PC-3 (cell line): ENCODE data around the gene PRTN3. TPM values are rescaled to one million over a fixed set of nuclear protein-coding genes. Genes with fewer than 3 reads are reported as not detected.
"Not testable (repeated sequence)": the region's sequence is repeated elsewhere in the genome, so short reads cannot be mapped to it uniquely, and the experiment has no call there.

Source experiments
- ATAC-seq: fragments of 200-7000 bp; cut with Tn5 transposase; 2 replicates; pipeline ENCODE4 v1.9.1; 2020; ENCODE audit warnings: mild to moderate bottlenecking, moderate library complexity
- BruUV-seq: library from RNA; stranded (reverse); fragments of 400-500 nt; replicated peaks from 2 replicates; lab custom pipeline; 2021; lab: Mats Ljungman, UMichigan
- CTCF ChIA-PET: fragments of 300-600 bp; sonication (Branson Sonifier 250); formaldehyde crosslinking; loops from one replicate; lab custom pipeline; 2022; ENCODE audit warnings: antibody characterized with exemption; lab: Charles Lee
- POLR2A ChIA-PET: fragments of 300-600 bp; sonication (Branson Sonifier 250); formaldehyde crosslinking; loops from one replicate; lab custom pipeline; 2022; ENCODE audit warnings: antibody characterized with exemption; ENCODE audit not compliant: unreplicated experiment; lab: Charles Lee
- DNase-seq: peaks from one replicate; pipeline ENCODE4 v3.0.0-alpha.2; 2015
- H2AFZ ChIP-seq: fragments of 300-600 bp; sonication (generic); 2 replicates; pipeline ENCODE4 v1.6.0; 2016; ENCODE audit warnings: antibody characterized with exemption, low read length
- H3F3A ChIP-seq: fragments of 300-600 bp; sonication (generic); one replicate; pipeline ENCODE4 v1.6.0; 2017; ENCODE audit warnings: antibody characterized with exemption, low read length, control low read depth, mild to moderate bottlenecking; ENCODE audit not compliant: unreplicated experiment
- H3K27ac ChIP-seq: fragments of 300-600 bp; sonication (generic); 2 replicates; pipeline ENCODE4 v1.5.1; 2016; ENCODE audit warnings: mild to moderate bottlenecking, low read length
- H3K27me3 ChIP-seq: fragments of 300-600 bp; sonication (generic); 2 replicates; pipeline ENCODE4 v1.6.1; 2016; ENCODE audit warnings: low read length, mixed read lengths
- H3K36me3 ChIP-seq: fragments of 300-600 bp; sonication (generic); 2 replicates; pipeline ENCODE4 v1.6.1; 2016; ENCODE audit warnings: low read depth, mixed run types, low read length, mixed read lengths
- H3K4me1 ChIP-seq: fragments of 300-600 bp; sonication (generic); 2 replicates; pipeline ENCODE4 v1.5.1; 2016; ENCODE audit warnings: low read length; ENCODE audit not compliant: insufficient read depth
- H3K4me2 ChIP-seq: fragments of 300-600 bp; sonication (generic); 2 replicates; pipeline ENCODE4 v1.6.0; 2016; ENCODE audit warnings: low read length
- H3K4me3 ChIP-seq: fragments of 300-600 bp; sonication (generic); 2 replicates; pipeline ENCODE4 v1.5.1; 2016; ENCODE audit warnings: mild to moderate bottlenecking, low read length, mixed read lengths
- H3K79me2 ChIP-seq: fragments of 300-600 bp; sonication (generic); 2 replicates; pipeline ENCODE4 v1.6.1; 2017; ENCODE audit warnings: low read length, mixed read lengths
- H3K9ac ChIP-seq: fragments of 300-600 bp; sonication (generic); 2 replicates; pipeline ENCODE4 v1.6.0; 2016; ENCODE audit warnings: mild to moderate bottlenecking, low read length
- H3K9me2 ChIP-seq: fragments of 300-600 bp; sonication (generic); replicated peaks from 2 replicates; pipeline ENCODE4 v1.6.1; 2016; ENCODE audit warnings: mixed run types, low read length, mixed read lengths
- H3K9me3 ChIP-seq: fragments of 300-600 bp; sonication (generic); 2 replicates; pipeline ENCODE4 v1.6.1; 2016; ENCODE audit warnings: low read length, mixed read lengths
- H4K20me1 ChIP-seq: fragments of 300-600 bp; sonication (generic); 2 replicates; pipeline ENCODE4 v1.6.1; 2016; ENCODE audit warnings: low read length, mixed read lengths
- CTCF ChIP-seq: fragments of 300-600 bp; sonication (generic); conservative IDR thresholded peaks from 2 replicates; pipeline ENCODE4 v1.5.1; 2017; ENCODE audit warnings: antibody characterized with exemption, low read depth, mild to moderate bottlenecking, low read length
- EZH2 ChIP-seq: fragments of 300-600 bp; sonication (generic); IDR thresholded peaks from one replicate; pipeline ENCODE4 v1.6.1; 2017; ENCODE audit warnings: antibody characterized with exemption, mild to moderate bottlenecking, low read length; ENCODE audit not compliant: unreplicated experiment
- EZH2phosphoT487 ChIP-seq: fragments of 300-600 bp; sonication (generic); IDR thresholded peaks from 2 replicates; pipeline ENCODE4 v1.6.1; 2018; ENCODE audit warnings: mild to moderate bottlenecking, antibody characterized with exemption, low read length, borderline replicate concordance
- intact Hi-C: fragments of 100-400 bp; cut with micrococcal nuclease; formaldehyde crosslinking; loops from 2 replicates; pipeline ENCODE4 v1.9.0; 2023
- total RNA-seq: library from RNA; depleted of rRNA; stranded (reverse); fragments of >200 nt; gene quantifications from 2 replicates; pipeline ENCODE4 v1.2.3, GENCODE V29; 2014

The PRTN3 gene
- total RNA-seq, 1 experiment from 2014 or later, result 0.29 TPM

GRCh38 chr19:852136-853013 lies 11.6 kb downstream of the PRTN3 start, which contains the start of gene ELANE:
TSS of gene ELANE (plus strand) at chr19:852303. CDS start at chr19:852329, 26 bp downstream.
- DNase-seq (no peak), ATAC-seq (no peak)
- no peak within 1 kb of the TSS for H3K9ac ChIP-seq
- H4K20me1 ChIP-seq, result no peaks in the 10 kb centered on the region
- peaks cover 11% of the 10 kb centered on the region for H3K27me3 ChIP-seq
- no peaks in the 10 kb centered on the region for H3K4me1 ChIP-seq
- no peak within 1 kb of the TSS for H3K27ac ChIP-seq
- ChIA-PET POLR2A (no interaction called here), CTCF (no interaction called here)
- no TSS peak for BruUV-seq
- no peak within 1 kb of the TSS for H3K4me2 ChIP-seq
- no peaks in the 10 kb centered on the region for H3K9me2 ChIP-seq
- TF ChIP-seq EZH2, result no peak
- no peaks in the 10 kb centered on the region for H3K9me3 ChIP-seq
- no peaks in the 10 kb centered on the region for H3F3A ChIP-seq
- H2AFZ ChIP-seq, result no peak within 1 kb of the TSS
- H3K79me2 ChIP-seq, result no peaks in the 10 kb centered on the region
- intact Hi-C loops, result no loop called here
- H3K4me3 ChIP-seq, result no peak within 1 kb of the TSS
- no peaks in the 10 kb centered on the region for H3K36me3 ChIP-seq

- no peak for TF ChIP-seq EZH2phosphoT487
- no peak for TF ChIP-seq CTCF
- no peak for TF ChIP-seq EZH2
- H3K4me2 ChIP-seq, result no peak overlapping the region
- no peaks in the 10 kb centered on the region for H3K9me2 ChIP-seq
- DNase-seq (no peak), ATAC-seq (no peak)
- no peaks in the 10 kb centered on the region for H3F3A ChIP-seq
- H3K36me3 ChIP-seq, result no peaks in the 10 kb centered on the region
- no peak overlapping the region for H3K9ac ChIP-seq
- ChIA-PET CTCF (no interaction called here), POLR2A (no interaction called here)
- H3K4me3 ChIP-seq, result no peak overlapping the region
- no peaks in the 10 kb centered on the region for H3K4me1 ChIP-seq
- peaks cover 4% of the 10 kb centered on the region for H3K27me3 ChIP-seq
- H3K79me2 ChIP-seq, result no peaks in the 10 kb centered on the region
- no peaks in the 10 kb centered on the region for H4K20me1 ChIP-seq
- no peak overlapping the region for H2AFZ ChIP-seq
- no peak overlapping the region for H3K27ac ChIP-seq
- H3K9me3 ChIP-seq, result no peaks in the 10 kb centered on the region
- no TSS peak for BruUV-seq
- intact Hi-C loops, result no loop called here
These were observed 12.3 kb downstream of the PRTN3 start for GRCh38 chr19:853014-853585.

GRCh38 chr19:853614-854220 lies 12.9 kb downstream of the PRTN3 start:
- POLR2A ChIA-PET, H3K36me3 ChIP-seq, H4K20me1 ChIP-seq, H3K9me2 ChIP-seq, H3K9me3 ChIP-seq, H3K79me2 ChIP-seq, H3K4me1 ChIP-seq, CTCF ChIA-PET, H3F3A ChIP-seq, ATAC-seq, H3K27me3 ChIP-seq, DNase-seq, H3K27ac ChIP-seq, intact Hi-C loops, BruUV-seq, H3K4me2 ChIP-seq, H3K9ac ChIP-seq, H3K4me3 ChIP-seq, H2AFZ ChIP-seq: not testable (repeated sequence)
